Measurements from ENCODE around the gene MYBPC1. TPM values are rescaled to one million over a fixed set of nuclear protein-coding genes. Genes with fewer than 3 reads are reported as not detected.

Gene MYBPC1
- total and polyA plus RNA-seq, 9 of the 15 experiments (the other 6 are each of a cell fraction or from before 2014, with no cell fraction given), result not detected

DNA sequence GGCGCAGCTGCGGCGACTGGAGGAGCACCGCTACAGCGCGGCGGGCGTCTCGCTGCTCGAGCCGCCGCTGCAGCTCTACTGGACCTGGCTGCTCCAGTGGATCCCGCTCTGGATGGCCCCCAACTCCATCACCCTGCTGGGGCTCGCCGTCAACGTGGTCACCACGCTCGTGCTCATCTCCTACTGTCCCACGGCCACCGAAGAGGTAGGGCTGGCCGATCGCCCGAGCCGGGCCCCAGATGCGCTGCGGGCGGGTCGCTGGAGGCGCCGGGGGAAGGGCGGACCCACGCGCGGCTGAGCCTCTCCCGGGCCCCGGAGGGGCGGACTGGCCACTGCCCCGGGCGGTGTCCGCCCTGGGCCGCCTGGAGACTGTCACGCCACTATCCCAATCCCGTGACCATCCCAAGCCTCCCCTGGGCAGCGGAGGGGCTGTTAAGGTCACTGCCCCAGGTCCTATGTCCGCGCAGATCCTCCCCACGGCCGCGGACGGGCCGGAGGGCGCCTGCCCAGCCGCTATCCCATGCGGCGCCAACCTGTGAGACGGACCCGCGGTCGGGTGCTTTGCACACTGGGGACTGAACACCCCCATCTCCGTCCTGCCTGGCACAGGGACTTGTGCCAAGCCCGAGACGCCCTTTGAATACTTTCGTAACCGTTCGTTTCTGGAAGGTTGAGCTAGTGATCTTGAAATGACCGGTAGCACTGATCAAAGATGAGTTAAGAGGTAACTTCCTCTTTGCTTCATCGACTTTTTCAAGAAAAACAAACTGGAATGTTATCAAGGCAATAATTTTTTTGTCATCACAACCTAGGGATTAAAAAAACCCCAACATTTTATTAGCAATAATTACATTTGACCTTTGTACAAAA is 103.4 kb downstream of the MYBPC1 start (continued):
- no peak for TF ChIP-seq CHD7 (IDR thresholded peaks at IDR 0.05; ENCODE audit: low read depth, low read length)
- TF ChIP-seq CBFB (CRISPR knock-in tag; IDR thresholded peaks at IDR 0.05), result no peak
- no peak for TF ChIP-seq FIP1L1 (IDR thresholded peaks at IDR 0.05; ENCODE audit: low read depth, low read length, poor library complexity, severe bottlenecking)
- peak; percentile 85 for TF ChIP-seq RBBP5 (IDR thresholded peaks at IDR 0.05; ENCODE audit: borderline replicate concordance, insufficient read depth, low read length, poor library complexity, severe bottlenecking)
- TF ChIP-seq ETV5 (CRISPR knock-in tag; IDR thresholded peaks at IDR 0.05; ENCODE audit: low read depth), result no peak
- TF ChIP-seq SRF (CRISPR knock-in tag; IDR thresholded peaks at IDR 0.05), result no peak
- 0 out of 4 replicates have a peak, but pooled peaks of 1 of the 2 experiments have one; percentile 13 for TF ChIP-seq KDM1A (IDR thresholded peaks at IDR 0.05)
- TF ChIP-seq TCFL5 (CRISPR knock-in tag; conservative IDR thresholded peaks at IDR 0.05), result no peak
- no peak for TF ChIP-seq CBFA2T3 (IDR thresholded peaks at IDR 0.05)
- TF ChIP-seq ADNP (tag; IDR thresholded peaks at IDR 0.05), result no peak
- TF ChIP-seq GABPA (tag; conservative IDR thresholded peaks at IDR 0.05; ENCODE audit: low read depth), result no peak
- no peak for TF ChIP-seq ZNF41 (CRISPR knock-in tag; conservative IDR thresholded peaks at IDR 0.05)
- no peak for TF ChIP-seq ZNF584 (CRISPR knock-in tag; IDR thresholded peaks at IDR 0.05; ENCODE audit: low read depth)
- 0 out of 2 replicates have a peak, but pooled peaks have one; percentile 45 for TF ChIP-seq E2F3 (CRISPR knock-in tag; IDR thresholded peaks at IDR 0.05)
- TF ChIP-seq CTBP1 (IDR thresholded peaks at IDR 0.05; ENCODE audit: borderline replicate concordance), result 0 out of 2 replicates have a peak, but pooled peaks have one; percentile 40
- TF ChIP-seq POLR2AphosphoS5 (IDR thresholded peaks at IDR 0.05; ENCODE audit: control insufficient read depth, insufficient read depth, low read depth, low read length), result no peak
- TF ChIP-seq ZNF3 (CRISPR knock-in tag; IDR thresholded peaks at IDR 0.05), result no peak

Measured in K562 (cell line).